Effector memory CD8-positive, alpha-beta T cell (primary cell): ENCODE data around the gene SLC35F6.
"Not testable (repeated sequence)": the region's sequence is repeated elsewhere in the genome, so short reads cannot be mapped to it uniquely, and the experiment has no call there.

Source experiments
- ATAC-seq: fragments of 150-1000 bp; cut with Tn5 transposase; replicated peaks from 2 replicates; pipeline ENCODE4 v1.10.0; 2021; ENCODE audit warnings: mild to moderate bottlenecking, moderate library complexity
- DNase-seq, 3 experiments: peaks; one replicate each; pipeline ENCODE4 v3.0.0; 2021
- H3K27ac Mint-ChIP-seq, 2 donors: one replicate each; pipeline ENCODE4 v1.8.0; 2022; ENCODE audit warnings: mild to moderate bottlenecking in 2 of 2, mixed read lengths in 2 of 2, moderate library complexity in 2 of 2
- H3K27me3 Mint-ChIP-seq, 2 donors: one replicate each; pipeline ENCODE4 v1.8.0; 2022; ENCODE audit warnings: mixed read lengths in 2 of 2
- H3K36me3 Mint-ChIP-seq: one replicate; pipeline ENCODE4 v1.8.0; 2022; ENCODE audit warnings: mild to moderate bottlenecking, moderate library complexity, mixed read lengths; ENCODE audit not compliant: insufficient read depth
- H3K4me1 Mint-ChIP-seq, 2 donors: one replicate each; pipeline ENCODE4 v1.8.0; 2022; ENCODE audit warnings: low read depth in 2 of 2, mixed read lengths in 2 of 2
- H3K4me3 Mint-ChIP-seq, 2 donors: one replicate each; pipeline ENCODE4 v1.8.0; 2022; ENCODE audit warnings: mild to moderate bottlenecking in 2 of 2, mixed read lengths in 2 of 2, moderate library complexity in 2 of 2
- H3K9me3 Mint-ChIP-seq, 2 donors: one replicate each; pipeline ENCODE4 v1.8.0; 2022; ENCODE audit warnings: mixed read lengths in 2 of 2

The SLC35F6 gene

DNA sequence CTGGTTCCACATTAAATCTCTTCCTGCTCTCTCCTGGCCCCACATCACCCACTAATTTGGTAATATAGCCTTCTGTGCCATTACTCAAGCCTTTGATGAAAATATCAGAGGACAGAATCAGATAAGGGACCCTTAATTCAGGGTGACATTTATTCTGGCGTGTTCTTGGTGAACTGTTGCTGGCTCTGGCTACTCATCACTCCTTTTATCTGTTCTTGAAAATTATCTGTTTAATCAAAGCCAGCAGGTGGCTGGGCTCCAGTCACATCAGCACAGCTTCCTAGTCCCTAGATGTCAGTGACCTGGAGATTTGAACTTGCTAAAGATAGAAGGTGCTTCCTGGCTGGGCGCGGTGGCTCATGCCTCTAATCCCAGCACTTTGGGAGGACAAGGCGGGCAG, 26.9 kb upstream of the SLC35F6 start:
- Mint-ChIP-seq H3K4me1 (peaks cover 8 to 9% of the 10 kb centered on the region in 2 donors), H3K36me3 (no peaks in the 10 kb centered on the region), H3K27me3 (peaks cover 26 to 33% of the 10 kb centered on the region in 2 donors), H3K4me3 (no peak overlapping the region), H3K9me3 (no peaks in the 10 kb centered on the region), H3K27ac (no peak overlapping the region)
- DNase-seq = no peak
- ATAC-seq = no peak

GRCh38 chr2:26738481-26738880, 25.6 kb upstream of the SLC35F6 start:
- no peak for ATAC-seq
- DNase-seq = no peak
- Mint-ChIP-seq H3K9me3 (no peaks in the 10 kb centered on the region), H3K4me1 (peaks cover 8 to 9% of the 10 kb centered on the region in 2 donors), H3K27ac (no peak overlapping the region), H3K4me3 (no peak overlapping the region), H3K36me3 (no peaks in the 10 kb centered on the region), H3K27me3 (peaks cover 17 to 21% of the 10 kb centered on the region in 2 donors)

- peaks cover 8 to 9% of the 10 kb centered on the region in 2 donors for H3K4me1 Mint-ChIP-seq
- peaks cover 15 to 16% of the 10 kb centered on the region in 2 donors for H3K27me3 Mint-ChIP-seq
These were observed 24.6 kb upstream of the SLC35F6 start for GRCh38 chr2:26739514-26739913.

GRCh38 chr2:26740346-26740745, 23.7 kb upstream of the SLC35F6 start:
- peaks cover 8 to 9% of the 10 kb centered on the region in 2 donors for H3K4me1 Mint-ChIP-seq
- ATAC-seq = no peak
- peaks cover 15 to 16% of the 10 kb centered on the region in 2 donors for H3K27me3 Mint-ChIP-seq
- no peaks in the 10 kb centered on the region for H3K9me3 Mint-ChIP-seq
- no peaks in the 10 kb centered on the region for H3K36me3 Mint-ChIP-seq
- no peak overlapping the region for H3K4me3 Mint-ChIP-seq
- no peak for DNase-seq
- H3K27ac Mint-ChIP-seq = peak overlapping the region in 1 of 2 donors; percentile 79

More at GRCh38 chr2:26739514-26739913, 24.6 kb upstream of the SLC35F6 start:
- no peaks in the 10 kb centered on the region for H3K9me3 Mint-ChIP-seq
- DNase-seq (no peak), ATAC-seq (no peak)
- H3K36me3 Mint-ChIP-seq = no peaks in the 10 kb centered on the region
- no peak overlapping the region for H3K27ac Mint-ChIP-seq
- H3K4me3 Mint-ChIP-seq = no peak overlapping the region

GRCh38 chr2:26740890-26741302, 23.2 kb upstream of the SLC35F6 start:
- Mint-ChIP-seq H3K27ac (peak overlapping the region in 1 of 2 donors; percentile 79), H3K4me1 (peaks cover 8 to 9% of the 10 kb centered on the region in 2 donors), H3K4me3 (peak overlapping the region in 1 of 2 donors; percentile 39), H3K27me3 (peaks cover 15 to 16% of the 10 kb centered on the region in 2 donors), H3K36me3 (no peaks in the 10 kb centered on the region), H3K9me3 (no peaks in the 10 kb centered on the region)
- DNase-seq (peak in 1 of 3 experiments; percentile 18), ATAC-seq (peak; percentile 82)

GRCh38 chr2:26742048-26742770, 21.9 kb upstream of the SLC35F6 start:
- H3K27me3 Mint-ChIP-seq = peaks cover 11% of the 10 kb centered on the region in 2 donors
- no peak overlapping the region for H3K4me3 Mint-ChIP-seq
- H3K36me3 Mint-ChIP-seq = no peaks in the 10 kb centered on the region
- H3K4me1 Mint-ChIP-seq = peaks cover 8 to 9% of the 10 kb centered on the region in 2 donors
- no peak overlapping the region for H3K27ac Mint-ChIP-seq
- no peaks in the 10 kb centered on the region for H3K9me3 Mint-ChIP-seq
- DNase-seq (no peak), ATAC-seq (no peak)

DNA sequence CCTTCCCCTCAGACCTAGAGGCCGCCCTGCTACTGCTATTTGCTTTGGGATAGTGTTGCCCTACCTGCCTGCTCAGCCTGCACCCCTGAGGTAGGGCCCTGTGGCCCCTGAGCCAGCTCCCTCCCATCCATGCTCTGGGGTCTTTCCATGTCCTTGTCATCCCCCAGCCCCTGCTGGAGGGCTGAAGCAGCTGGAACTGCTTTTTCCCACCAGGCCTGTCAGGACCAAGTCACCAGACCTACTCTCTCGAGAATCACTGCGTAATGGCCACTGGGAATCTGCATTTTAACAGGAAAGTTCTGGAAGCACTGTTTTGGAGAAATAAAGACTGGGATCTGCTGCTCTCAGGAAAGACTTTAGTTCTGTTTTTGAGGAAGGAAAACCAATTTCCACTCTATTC, 20.2 kb upstream of the SLC35F6 start:
- peak overlapping the region in 1 of 2 donors; percentile 29 for H3K27ac Mint-ChIP-seq
- H3K27me3 Mint-ChIP-seq = no peaks in the 10 kb centered on the region
- DNase-seq (no peak), ATAC-seq (no peak)
- peaks cover 8 to 9% of the 10 kb centered on the region in 2 donors for H3K4me1 Mint-ChIP-seq
- H3K36me3 Mint-ChIP-seq = no peaks in the 10 kb centered on the region
- H3K9me3 Mint-ChIP-seq = no peaks in the 10 kb centered on the region
- H3K4me3 Mint-ChIP-seq = no peak overlapping the region

GRCh38 chr2:26744953-26745352, 19.1 kb upstream of the SLC35F6 start:
- Mint-ChIP-seq H3K27ac (no peak overlapping the region), H3K36me3 (no peaks in the 10 kb centered on the region), H3K4me1 (peaks cover 8 to 9% of the 10 kb centered on the region in 2 donors), H3K9me3 (no peaks in the 10 kb centered on the region), H3K4me3 (no peak overlapping the region), H3K27me3 (no peaks in the 10 kb centered on the region)
- DNase-seq (no peak), ATAC-seq (no peak)

- Mint-ChIP-seq H3K9me3 (no peaks in the 10 kb centered on the region), H3K4me1 (peaks cover 6 to 7% of the 10 kb centered on the region in 2 donors), H3K36me3 (no peaks in the 10 kb centered on the region), H3K4me3 (no peak overlapping the region), H3K27me3 (no peaks in the 10 kb centered on the region), H3K27ac (no peak overlapping the region)
- peak; percentile 77 for ATAC-seq
- peak; percentile 68 to 74 (median 73) for DNase-seq
These were observed 18.3 kb upstream of the SLC35F6 start for GRCh38 chr2:26745609-26746327.

GRCh38 chr2:26746934-26747333, 17.1 kb upstream of the SLC35F6 start:
- no peak overlapping the region for H3K4me3 Mint-ChIP-seq
- no peaks in the 10 kb centered on the region for H3K4me1 Mint-ChIP-seq
- no peak for ATAC-seq
- no peaks in the 10 kb centered on the region for H3K27me3 Mint-ChIP-seq
- no peak for DNase-seq
- H3K36me3 Mint-ChIP-seq = no peaks in the 10 kb centered on the region
- H3K9me3 Mint-ChIP-seq = no peaks in the 10 kb centered on the region
- H3K27ac Mint-ChIP-seq = no peak overlapping the region

GRCh38 chr2:26749787-26750420, 14.2 kb upstream of the SLC35F6 start:
- not testable (repeated sequence) for H3K4me1 Mint-ChIP-seq, H3K36me3 Mint-ChIP-seq, H3K4me3 Mint-ChIP-seq, H3K9me3 Mint-ChIP-seq, DNase-seq, H3K27me3 Mint-ChIP-seq, ATAC-seq, H3K27ac Mint-ChIP-seq

GRCh38 chr2:26750467-26750866, 13.6 kb upstream of the SLC35F6 start:
- ATAC-seq, H3K4me3 Mint-ChIP-seq, H3K27ac Mint-ChIP-seq, H3K4me1 Mint-ChIP-seq, H3K27me3 Mint-ChIP-seq, H3K36me3 Mint-ChIP-seq, H3K9me3 Mint-ChIP-seq, DNase-seq: not testable (repeated sequence)

DNA sequence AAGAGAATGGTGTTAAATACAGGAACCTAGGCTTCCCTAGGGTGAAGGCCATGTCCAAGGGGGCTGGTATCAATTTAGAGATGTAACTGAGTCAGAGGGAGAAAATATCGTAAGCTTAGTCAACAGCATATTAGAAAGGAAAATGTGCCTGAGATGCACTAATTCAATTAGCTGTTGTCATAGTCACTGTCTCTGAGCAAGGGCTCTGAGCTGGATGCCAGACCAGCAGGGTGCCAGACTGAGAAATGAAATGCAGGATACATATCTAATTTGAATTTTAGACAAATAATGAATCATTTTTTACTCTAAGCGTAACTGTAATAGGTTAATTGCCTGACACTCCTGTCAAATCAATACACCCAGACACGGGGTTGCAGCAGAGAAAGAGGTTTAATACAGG, 11.4 kb upstream of the SLC35F6 start:
- ATAC-seq (no peak), DNase-seq (no peak)
- H3K9me3 Mint-ChIP-seq = no peaks in the 10 kb centered on the region

More for the DNA sequence above, 11.4 kb upstream of the SLC35F6 start:
- H3K27ac Mint-ChIP-seq = no peak overlapping the region
- no peaks in the 10 kb centered on the region for H3K36me3 Mint-ChIP-seq
- peaks cover 5 to 7% of the 10 kb centered on the region in 2 donors for H3K27me3 Mint-ChIP-seq
- no peaks in the 10 kb centered on the region for H3K4me1 Mint-ChIP-seq
- no peak overlapping the region for H3K4me3 Mint-ChIP-seq
